Measurements from ENCODE around the gene MAMDC2. TPM values are rescaled to one million over a fixed set of nuclear protein-coding genes. Genes with fewer than 3 reads are reported as not detected.

The MAMDC2 gene
- total RNA-seq, 1 donor from 2014 or later: 28.7 TPM

DNA sequence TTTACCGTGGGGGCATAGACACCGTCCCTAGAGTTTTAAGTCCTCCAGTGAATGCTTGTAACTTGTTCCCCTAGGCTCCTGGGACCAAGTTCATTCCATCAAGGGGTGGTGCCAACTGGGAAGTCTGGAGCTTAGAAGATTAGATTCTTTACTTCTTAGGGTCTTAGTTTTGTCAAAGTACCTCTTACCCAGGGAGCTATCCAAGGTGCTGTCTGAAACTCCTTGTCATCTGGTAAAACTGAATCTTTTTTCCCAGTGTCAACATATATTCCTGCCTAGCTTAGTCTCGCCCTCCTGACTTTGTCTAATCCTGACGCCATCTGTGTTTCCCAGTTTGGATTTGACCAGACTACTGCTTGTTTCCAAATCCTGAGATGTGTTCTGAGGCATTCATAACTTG is 41.6 kb downstream of the MAMDC2 start:
- TF ChIP-seq EZH2phosphoT487 (IDR thresholded peaks at IDR 0.05): no peak
- TF ChIP-seq, protein P1, sequence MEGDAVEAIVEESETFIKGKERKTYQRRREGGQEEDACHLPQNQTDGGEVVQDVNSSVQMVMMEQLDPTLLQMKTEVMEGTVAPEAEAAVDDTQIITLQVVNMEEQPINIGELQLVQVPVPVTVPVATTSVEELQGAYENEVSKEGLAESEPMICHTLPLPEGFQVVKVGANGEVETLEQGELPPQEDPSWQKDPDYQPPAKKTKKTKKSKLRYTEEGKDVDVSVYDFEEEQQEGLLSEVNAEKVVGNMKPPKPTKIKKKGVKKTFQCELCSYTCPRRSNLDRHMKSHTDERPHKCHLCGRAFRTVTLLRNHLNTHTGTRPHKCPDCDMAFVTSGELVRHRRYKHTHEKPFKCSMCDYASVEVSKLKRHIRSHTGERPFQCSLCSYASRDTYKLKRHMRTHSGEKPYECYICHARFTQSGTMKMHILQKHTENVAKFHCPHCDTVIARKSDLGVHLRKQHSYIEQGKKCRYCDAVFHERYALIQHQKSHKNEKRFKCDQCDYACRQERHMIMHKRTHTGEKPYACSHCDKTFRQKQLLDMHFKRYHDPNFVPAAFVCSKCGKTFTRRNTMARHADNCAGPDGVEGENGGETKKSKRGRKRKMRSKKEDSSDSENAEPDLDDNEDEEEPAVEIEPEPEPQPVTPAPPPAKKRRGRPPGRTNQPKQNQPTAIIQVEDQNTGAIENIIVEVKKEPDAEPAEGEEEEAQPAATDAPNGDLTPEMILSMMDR (IDR thresholded peaks at IDR 0.05): no peak
- TF ChIP-seq EZH2 (IDR thresholded peaks at IDR 0.05): no peak

DNA sequence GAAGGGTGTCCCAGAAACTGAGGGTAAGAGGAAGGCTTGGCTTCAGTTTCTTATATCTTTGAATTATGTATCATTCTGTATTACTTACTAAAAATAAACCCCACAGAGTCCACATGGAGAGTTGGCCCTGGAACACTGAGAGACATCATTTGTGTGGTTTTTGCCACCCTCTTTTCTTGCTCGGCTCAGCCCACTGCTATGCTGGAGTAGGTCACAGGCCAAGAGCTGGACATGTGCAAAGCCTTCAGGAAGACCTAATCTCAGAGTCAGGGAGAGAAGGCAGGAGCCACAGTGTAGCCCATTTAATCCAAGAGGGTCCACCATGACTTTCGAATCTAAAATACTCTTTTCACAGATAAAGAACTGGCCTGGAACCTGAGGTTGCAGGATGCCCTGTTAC is 47.5 kb downstream of the MAMDC2 start:
- H3K27ac Mint-ChIP-seq: no peak overlapping the region
- no peak overlapping the region for H3K9ac ChIP-seq
- H3K9me3 Mint-ChIP-seq: no peaks in the 10 kb centered on the region
- no peak overlapping the region for H3K4me2 ChIP-seq
- H4K20me1 ChIP-seq (ENCODE audit: low read depth): peaks cover 13% of the 10 kb centered on the region
- no peaks in the 10 kb centered on the region for H3K79me2 ChIP-seq (ENCODE audit: low read depth)
- TF ChIP-seq EZH2phosphoT487 (IDR thresholded peaks at IDR 0.05): no peak
- TF ChIP-seq, protein P1 (IDR thresholded peaks at IDR 0.05): no peak
- no peak for TF ChIP-seq EZH2 (IDR thresholded peaks at IDR 0.05)
- no peak overlapping the region for H3K4me3 Mint-ChIP-seq
- no peaks in the 10 kb centered on the region for H3F3A ChIP-seq (ENCODE audit: low read depth)
- H3K9me3 ChIP-seq (ENCODE audit: low read depth): no peaks in the 10 kb centered on the region
- DNase-seq (ENCODE audit: low spot score): no peak
- H2AFZ ChIP-seq (replicated peaks): no peak overlapping the region
- peaks cover 6% of the 10 kb centered on the region for H3K4me1 Mint-ChIP-seq
- no peaks in the 10 kb centered on the region for H3K4me1 ChIP-seq
- H3K36me3 ChIP-seq: no peaks in the 10 kb centered on the region
- H3K27me3 ChIP-seq: no peaks in the 10 kb centered on the region
- H3K27ac ChIP-seq: no peak overlapping the region
- no peaks in the 10 kb centered on the region for H3K27me3 Mint-ChIP-seq (ENCODE audit: insufficient read depth, low read depth)
- no peaks in the 10 kb centered on the region for H3K36me3 Mint-ChIP-seq
- H3K4me3 ChIP-seq: no peak overlapping the region

More for the DNA sequence above, 41.6 kb downstream of the MAMDC2 start:
- no peak overlapping the region for H3K4me2 ChIP-seq
- Mint-ChIP-seq H3K36me3 (no peaks in the 10 kb centered on the region), H3K9me3 (no peaks in the 10 kb centered on the region), H3K4me1 (peaks cover 18% of the 10 kb centered on the region), H3K27me3 (ENCODE audit: insufficient read depth, low read depth) (peaks cover 2% of the 10 kb centered on the region), H3K27ac (no peak overlapping the region), H3K4me3 (no peak overlapping the region)
- peaks cover 16% of the 10 kb centered on the region for H3K4me1 ChIP-seq
- H3K27ac ChIP-seq: no peak overlapping the region
- no peaks in the 10 kb centered on the region for H3F3A ChIP-seq (ENCODE audit: low read depth)
- no peaks in the 10 kb centered on the region for H3K79me2 ChIP-seq (ENCODE audit: low read depth)
- no peaks in the 10 kb centered on the region for H3K36me3 ChIP-seq
- H2AFZ ChIP-seq (replicated peaks): no peak overlapping the region
- no peaks in the 10 kb centered on the region for H3K27me3 ChIP-seq
- H3K4me3 ChIP-seq: no peak overlapping the region
- no peaks in the 10 kb centered on the region for H3K9me3 ChIP-seq (ENCODE audit: low read depth)
- no peak overlapping the region for H3K9ac ChIP-seq
- DNase-seq (ENCODE audit: low spot score): peak; percentile 64
- H4K20me1 ChIP-seq (ENCODE audit: low read depth): peaks cover 30% of the 10 kb centered on the region

- no peak overlapping the region for H3K4me2 ChIP-seq
- no peak for DNase-seq (ENCODE audit: low spot score)
- no peaks in the 10 kb centered on the region for H3K36me3 Mint-ChIP-seq
- TF ChIP-seq, protein P1 (IDR thresholded peaks at IDR 0.05): no peak
- no peak for TF ChIP-seq EZH2 (IDR thresholded peaks at IDR 0.05)
- TF ChIP-seq EZH2phosphoT487 (IDR thresholded peaks at IDR 0.05): no peak
- no peaks in the 10 kb centered on the region for H3K36me3 ChIP-seq
- no peak overlapping the region for H3K9ac ChIP-seq
- no peak overlapping the region for H3K4me3 Mint-ChIP-seq
- no peaks in the 10 kb centered on the region for H3K79me2 ChIP-seq (ENCODE audit: low read depth)
- H3K9me3 Mint-ChIP-seq: no peaks in the 10 kb centered on the region
- H3K9me3 ChIP-seq (ENCODE audit: low read depth): no peaks in the 10 kb centered on the region
- no peaks in the 10 kb centered on the region for H3K4me1 ChIP-seq
- peaks cover 8% of the 10 kb centered on the region for H4K20me1 ChIP-seq (ENCODE audit: low read depth)
- no peak overlapping the region for H3K4me3 ChIP-seq
- no peaks in the 10 kb centered on the region for H3K27me3 ChIP-seq
- H3K4me1 Mint-ChIP-seq: peaks cover 6% of the 10 kb centered on the region
- no peaks in the 10 kb centered on the region for H3F3A ChIP-seq (ENCODE audit: low read depth)
- H3K27ac Mint-ChIP-seq: no peak overlapping the region
- H3K27me3 Mint-ChIP-seq (ENCODE audit: insufficient read depth, low read depth): no peaks in the 10 kb centered on the region
- no peak overlapping the region for H3K27ac ChIP-seq
- no peak overlapping the region for H2AFZ ChIP-seq (replicated peaks)
These were observed 47.9 kb downstream of the MAMDC2 start for GRCh38 chr9:70091572-70091971.
